NCI-H1436 treated with DMSO at 0.1 percent for 48 hours (cell line): ENCODE results near the gene APLF.
"Not testable (repeated sequence)": the region's sequence is repeated elsewhere in the genome, so short reads cannot be mapped to it uniquely, and the experiment has no call there.

Experiments used
- DNase-seq: peaks from one replicate; lab custom pipeline; 2025; lab: John Stamatoyannopoulos, UW

The APLF gene

DNA sequence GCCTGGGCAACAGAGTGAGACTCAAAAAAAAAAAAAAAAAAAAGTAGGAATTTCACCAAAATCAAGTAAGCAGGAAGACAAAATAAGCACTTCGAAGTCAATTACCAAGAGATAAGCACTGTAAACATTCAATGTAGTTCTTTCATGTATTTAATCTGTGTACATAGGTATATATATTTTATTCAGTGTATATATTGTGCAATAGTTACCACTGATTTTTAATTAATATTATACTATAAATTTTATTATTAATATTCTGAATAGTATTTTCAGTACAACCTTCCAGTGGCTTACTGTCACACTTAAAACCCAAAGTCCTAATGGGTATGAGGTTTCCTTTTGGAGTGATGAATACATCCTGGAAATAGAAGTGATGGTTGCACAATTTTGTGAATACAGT is 9.1 kb downstream of the APLF start:
- DNase-seq, result no peak

DNA sequence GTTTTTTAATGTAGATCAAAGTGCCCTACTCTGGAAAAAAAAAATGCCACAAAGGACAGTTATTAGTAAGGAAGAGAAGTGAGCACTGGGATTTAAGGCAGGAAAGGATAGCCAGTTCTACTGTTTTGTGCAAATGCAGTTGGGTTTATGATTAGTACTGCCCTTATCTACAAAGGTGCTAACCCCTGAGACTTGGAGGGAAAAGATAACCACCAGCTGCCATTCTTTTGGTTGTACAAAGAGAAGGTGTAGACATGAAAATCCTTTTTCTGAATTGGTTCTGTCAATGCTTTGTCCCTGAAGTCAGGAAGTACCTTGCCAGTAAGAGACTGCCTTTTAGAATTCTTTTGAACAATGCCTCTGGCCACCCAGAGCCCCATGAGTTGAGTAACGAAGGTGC is 11.3 kb downstream of the APLF start:
- DNase-seq, result no peak

DNA sequence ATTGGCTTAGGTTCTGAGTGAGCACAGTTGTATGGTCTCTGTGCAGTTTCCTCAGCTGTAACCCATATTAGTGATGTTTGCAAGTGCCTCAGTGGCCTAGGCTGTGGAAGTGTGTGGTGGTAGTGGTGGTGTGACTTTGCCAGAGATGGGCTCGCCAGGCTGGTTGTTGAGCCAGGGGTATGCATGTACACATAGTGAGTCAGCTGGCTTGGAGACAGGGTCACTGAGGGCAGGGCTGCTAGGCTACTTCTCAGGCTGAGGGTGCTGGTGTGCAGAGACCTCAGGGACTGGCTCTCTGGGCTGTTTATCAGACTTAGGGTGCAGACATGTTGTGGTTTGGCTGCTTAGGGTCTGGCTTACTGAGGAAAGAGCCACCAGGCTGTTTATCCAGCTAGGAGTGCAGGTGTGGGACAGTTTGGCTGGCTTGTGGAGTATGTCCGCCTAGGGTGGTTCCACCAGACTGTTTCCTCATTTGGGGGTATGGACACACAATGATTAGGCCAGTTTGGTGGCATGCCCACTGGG is 15.0 kb downstream of the APLF start:
- DNase-seq, result no peak

DNA sequence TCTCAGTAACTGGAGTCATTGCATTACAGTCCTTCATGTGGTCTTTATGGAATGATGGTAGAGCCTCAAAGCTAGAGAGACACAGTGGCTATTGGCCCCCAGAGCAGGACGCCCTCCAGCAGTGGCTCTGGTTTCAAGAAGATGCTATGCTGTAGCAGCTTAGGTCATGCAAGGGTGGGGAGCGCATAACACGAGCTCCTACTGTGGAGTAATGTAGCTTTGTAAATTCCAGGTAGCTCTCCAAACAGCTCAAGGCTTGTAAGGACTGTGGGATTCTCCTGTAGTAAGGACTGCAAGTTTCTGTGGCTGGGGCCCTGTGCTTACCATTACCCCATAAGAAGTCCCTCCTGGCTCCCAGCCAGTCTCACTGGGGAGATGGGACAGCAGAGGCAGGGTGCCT is 15.6 kb downstream of the APLF start:
- DNase-seq, result no peak

DNA sequence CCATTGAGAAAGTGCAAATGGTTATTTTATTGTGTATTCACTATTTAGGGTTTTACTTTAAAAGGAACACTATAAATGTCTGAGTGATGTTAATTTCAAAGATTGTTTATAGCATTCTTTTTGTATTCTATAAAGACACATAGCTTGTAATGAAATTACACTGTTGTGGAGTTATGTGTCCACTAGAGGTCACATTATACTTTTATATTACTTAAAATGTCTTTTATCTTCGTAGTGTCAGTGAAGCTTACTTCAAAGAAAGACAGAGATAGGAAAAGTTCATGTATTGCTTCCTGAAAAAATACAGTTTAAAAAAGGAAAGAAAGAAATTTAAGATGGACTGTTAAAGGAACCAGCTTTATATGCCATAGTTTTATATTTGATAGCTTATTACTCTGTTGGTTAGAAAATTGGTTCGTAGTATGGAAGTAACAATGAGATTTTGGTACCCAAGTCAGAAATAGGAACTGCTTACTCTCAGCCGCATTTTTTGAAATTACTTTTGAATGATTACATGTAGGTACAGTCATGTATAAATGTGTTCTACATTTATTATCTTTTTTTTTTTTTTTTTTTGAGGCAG is 20.5 kb downstream of the APLF start:
- DNase-seq, result no peak

DNA sequence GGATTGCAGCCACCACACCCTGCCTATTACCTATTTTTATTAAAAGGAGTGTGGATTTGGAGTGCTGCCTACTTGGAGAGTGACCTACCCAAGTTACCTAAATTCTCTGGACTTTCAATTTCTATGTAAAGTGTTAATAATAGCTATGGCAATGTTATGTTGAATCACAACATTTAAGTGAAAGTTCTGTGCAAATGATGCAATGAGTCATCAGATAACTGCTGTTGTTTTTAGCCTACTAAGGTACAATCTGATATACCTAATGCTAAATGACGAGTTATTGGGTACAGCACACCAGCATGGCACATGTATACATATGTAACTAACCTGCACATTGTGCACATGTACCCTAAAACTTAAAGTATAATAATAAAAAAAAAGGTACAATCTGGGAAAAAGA is 21.2 kb downstream of the APLF start:
- DNase-seq, result not testable (repeated sequence)

DNA sequence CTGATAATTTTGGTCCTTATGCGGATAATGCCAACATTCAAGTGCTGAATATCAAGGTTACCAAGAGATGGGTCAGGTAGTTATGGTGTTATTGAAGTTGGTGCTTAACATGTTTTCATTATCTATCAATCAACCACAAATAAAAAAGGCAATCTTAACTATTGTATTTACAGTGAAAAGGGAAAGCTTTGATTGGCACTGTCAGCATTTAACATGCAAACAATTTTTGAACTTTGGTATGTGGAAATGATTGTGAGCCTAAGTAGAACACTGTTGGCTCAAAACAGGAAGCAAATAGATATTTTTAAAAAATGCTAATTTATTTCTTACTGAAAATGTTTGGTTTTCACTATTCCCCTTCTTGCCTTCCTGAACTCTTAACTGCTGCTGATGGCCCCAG is 21.9 kb downstream of the APLF start:
- no peak for DNase-seq

DNA sequence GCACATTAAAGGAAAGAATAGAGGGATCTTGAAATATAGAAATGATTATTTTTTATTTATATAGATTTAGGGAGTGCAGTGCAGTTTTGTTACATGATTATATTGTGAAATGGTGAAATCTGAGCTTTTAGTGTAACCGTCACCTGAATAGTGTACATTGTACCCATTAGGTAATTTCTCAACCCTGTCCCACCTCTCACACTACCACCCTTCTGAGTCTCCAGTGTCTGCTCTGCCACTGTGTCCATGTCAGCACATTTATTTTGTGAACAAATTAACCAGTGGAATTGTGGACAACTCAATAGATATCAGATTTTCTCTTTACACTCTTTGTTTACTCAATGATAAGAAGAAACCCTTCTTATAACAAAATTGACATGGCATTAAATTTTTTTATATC is 24.2 kb downstream of the APLF start:
- DNase-seq, result no peak

DNA sequence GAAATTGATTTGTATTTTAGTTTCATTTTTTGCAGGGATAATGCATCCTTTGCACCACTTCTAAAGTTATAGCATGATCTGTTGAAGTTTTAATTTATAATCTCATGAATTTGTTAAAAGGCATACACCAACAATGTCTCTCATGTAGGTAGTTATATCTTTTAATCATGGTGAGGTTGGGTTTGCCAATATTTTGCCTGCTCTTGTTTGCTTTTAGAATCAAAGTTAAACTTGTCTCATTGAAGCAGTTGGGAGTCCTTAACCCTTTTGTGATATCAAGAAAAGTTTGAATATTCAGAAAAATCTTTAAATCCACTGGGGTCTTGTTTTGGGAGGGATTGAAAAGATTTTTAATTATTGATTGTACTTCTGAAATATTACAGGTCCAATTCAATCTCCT is 31.7 kb downstream of the APLF start:
- DNase-seq, result no peak

DNA sequence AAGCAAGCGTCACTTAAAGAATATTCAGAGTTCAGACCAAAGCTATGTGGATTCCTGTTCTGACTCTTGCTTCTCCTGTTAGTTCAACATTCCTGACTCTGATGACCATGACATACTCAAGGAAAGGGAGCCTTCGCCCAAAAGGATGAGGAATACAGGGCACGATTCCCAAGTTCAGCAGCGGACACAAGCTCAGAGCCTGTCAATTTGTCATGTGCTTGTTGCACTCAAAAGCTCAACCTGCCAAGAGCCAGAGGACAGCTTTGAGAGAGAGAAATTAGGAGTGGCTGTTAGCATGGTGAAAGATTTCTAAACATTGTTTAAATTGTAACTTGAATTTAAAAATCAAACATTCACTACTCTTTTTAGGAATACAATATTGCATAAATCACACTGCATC is 33.3 kb downstream of the APLF start:
- no peak for DNase-seq

DNA sequence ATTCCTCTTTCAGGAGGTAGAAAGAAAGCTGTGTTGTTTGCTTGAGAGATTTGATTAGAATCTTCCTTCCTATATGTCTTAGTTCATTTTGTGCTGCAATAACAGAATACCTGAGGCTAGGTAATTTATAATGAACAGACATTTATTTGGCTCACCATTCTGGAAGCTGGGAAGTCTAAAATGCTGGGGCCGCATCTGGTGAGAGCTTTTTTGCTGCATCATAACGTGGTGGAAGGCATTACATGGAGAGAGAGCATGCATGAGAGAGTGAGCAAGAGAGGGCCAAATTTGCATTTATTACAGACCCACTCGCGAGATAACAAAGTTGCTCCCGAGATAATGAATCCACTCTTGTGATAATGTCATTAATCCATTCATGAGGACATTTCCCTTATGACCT is 34.4 kb downstream of the APLF start:
- no peak for DNase-seq

DNA sequence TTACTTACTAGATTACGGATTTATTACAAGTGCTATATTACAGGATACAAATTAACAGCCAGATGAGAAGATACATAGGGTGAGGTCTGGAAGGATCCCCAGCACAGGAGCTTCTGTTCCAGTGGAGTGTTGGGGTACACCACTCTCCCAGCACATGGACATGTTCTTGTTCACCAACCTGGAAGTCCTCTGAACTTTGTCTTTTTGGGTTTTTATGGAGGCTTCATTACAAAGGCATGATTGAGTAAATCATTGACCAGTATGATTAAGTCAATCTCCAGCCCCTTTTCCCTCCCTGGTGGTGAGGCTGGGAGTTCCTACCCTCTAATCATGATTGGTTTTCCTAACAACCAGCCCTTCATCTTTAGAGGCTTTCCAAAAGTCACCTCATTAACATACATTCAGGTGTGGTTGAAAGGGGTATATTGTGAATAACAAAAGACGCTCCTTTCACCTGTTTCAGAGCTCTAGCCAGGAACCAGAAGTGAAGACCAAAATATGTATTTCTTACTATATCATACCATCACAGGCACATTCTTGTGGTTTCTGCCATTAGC is 38.3 kb downstream of the APLF start:
- no peak for DNase-seq

DNA sequence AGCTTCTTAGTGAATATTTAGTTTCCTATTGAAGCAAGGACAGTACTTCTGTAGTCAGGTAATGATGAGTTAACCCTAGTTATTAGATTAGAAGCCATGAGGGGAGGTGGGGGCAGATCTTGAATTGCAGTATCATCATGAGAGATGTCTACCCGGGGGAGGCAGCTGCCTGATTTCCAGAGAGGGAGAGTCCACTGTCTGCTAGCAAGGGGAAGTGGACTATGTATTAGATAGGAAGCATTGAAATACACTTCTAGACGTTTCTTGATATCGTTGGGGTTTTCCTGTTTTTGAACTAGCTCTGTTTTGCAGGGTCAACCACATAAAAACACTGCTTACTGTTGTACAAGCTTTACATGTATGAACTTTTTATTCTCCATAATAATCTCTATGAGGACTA is 38.8 kb downstream of the APLF start:
- no peak for DNase-seq

DNA sequence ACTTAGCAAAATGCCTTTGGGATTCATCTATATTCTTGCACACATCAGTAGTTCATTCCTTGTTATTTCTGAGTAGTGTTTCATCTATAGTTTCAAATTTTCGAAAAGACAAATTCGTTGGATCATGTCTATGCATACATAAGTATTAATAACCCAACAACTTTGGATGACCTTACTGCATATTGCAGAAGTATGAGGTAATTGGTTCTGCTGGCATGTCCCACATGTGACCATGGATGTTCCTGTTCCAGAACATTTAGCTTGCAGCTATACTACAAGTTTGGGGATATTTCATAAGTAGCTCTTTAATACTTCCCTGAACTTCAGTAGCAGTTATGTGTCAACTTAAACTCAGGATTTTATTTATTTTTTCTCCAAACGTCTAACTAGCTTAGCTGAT is 44.9 kb downstream of the APLF start:
- no peak for DNase-seq

DNA sequence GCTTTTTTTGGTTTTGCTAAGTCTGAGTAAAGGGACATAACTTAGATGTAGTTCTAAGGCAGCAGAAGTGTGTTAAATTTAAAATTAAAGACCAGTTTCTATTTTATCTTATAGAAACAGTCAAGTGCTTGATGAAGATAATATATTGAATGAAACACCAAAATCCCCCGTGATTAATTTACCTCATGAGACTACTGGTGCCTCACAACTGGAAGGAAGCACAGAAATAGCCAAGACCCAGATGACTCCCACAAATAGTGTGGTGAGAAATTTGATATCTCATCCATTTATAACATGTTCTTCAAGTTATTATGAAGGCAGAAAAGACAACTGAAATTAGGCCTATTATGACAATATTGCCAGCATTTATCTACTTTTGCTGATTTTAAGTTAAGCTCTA is 45.6 kb downstream of the APLF start:
- DNase-seq, result no peak

DNA sequence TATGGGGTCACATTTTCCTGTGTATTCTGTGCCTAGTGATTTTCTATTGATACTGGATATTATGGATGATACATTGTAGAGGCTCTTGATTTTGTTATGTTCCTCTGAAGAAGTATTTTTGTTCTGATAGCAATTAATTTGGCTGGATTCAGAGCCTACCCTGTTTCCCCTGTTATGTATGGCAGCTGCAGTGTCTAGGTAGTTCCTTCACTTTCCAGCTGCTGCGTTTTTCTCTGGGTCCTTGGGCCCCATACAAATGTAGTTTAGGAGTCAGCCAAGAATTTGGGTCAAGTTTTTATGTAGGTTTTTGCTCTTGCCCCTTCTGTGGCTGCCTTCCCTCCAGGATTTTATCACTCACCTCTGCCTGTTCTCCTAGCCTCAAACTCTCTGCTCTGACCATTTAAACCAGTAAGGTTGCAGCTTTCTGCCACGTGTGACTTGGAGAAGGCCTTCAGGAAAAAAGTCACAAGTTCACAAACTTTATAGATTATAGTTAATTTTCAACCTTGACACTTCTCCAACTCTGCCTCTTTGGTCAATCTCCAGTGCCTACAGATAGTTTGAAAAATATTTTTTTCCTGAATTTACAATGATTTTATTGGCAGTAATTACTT is 47.0 kb downstream of the APLF start:
- DNase-seq, result no peak

DNA sequence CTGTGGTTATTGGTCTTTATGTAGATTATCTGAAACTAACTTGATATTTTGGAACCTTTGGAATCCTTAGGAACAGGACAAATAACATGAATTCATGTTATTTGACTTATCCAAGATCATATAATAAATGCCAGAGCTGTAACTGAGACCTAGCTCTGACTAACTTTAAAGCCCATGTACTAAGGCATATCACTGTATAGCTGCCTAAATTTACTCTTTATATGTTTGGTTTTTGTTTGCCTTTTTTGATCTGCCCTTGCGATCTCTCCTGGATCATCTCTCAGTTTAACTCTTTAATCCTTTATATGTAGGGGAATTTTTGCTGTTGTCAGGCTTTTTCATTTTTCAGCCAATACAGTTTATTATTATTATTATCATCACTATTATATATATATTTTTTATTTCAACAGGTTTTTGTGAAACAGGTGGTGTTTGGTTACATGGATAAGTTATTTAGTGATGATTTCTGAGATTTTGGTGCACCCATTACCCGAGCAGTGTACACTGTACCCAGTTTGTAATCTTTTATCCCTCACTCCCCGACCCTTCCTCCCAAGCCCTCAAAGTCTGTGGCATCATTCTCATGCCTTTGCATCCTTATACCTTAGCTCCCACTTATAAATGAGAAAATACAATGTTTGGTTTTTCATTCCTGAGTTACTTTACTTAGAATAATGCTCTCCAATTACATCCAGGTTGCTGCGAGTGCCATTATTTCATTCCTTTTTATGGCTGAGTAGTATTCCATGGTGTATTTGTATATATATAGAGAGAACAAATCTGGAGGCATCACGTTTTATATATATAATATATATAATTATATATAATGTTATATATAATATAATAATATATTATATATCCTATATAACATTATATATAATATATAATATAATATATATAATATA is 48.9 kb downstream of the APLF start:
- DNase-seq, result no peak

DNA sequence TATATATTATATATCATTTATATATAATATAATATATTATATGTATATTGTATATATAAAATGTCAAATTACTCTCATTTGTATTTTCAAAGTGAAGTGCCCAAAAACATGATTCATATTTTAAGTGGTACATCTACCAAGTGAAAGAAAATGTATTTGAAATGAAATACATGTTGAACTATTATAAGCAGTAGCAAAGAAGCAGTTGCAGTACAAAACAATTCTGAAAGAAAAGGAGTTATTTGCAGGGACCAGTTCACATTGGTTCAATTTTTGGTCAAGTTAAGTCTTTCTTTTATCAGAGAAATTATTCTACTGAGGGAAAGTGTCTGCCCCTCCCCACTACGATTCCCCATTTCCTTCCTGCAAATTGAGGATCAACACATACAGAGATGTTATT is 51.9 kb downstream of the APLF start:
- DNase-seq, result no peak

DNA sequence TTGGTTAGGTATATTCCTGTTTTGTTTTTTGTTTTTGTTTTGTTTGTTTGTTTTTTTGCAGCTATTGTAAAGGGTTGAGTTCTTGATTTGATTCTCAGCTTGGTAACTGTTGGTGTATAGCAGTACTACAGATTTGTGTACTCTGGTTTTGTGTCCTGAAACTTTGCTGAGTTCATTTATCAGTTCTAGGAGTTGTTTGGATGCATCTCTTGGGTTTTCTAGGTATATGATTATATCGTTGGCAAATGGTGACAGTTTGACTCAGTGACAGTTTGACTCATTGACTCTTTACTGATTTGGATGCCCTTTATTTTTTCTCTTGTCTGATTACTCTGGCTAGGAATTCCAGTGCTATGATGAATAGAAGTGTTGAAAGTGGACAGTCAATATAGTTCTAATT is 53.7 kb downstream of the APLF start:
- DNase-seq, result no peak

DNA sequence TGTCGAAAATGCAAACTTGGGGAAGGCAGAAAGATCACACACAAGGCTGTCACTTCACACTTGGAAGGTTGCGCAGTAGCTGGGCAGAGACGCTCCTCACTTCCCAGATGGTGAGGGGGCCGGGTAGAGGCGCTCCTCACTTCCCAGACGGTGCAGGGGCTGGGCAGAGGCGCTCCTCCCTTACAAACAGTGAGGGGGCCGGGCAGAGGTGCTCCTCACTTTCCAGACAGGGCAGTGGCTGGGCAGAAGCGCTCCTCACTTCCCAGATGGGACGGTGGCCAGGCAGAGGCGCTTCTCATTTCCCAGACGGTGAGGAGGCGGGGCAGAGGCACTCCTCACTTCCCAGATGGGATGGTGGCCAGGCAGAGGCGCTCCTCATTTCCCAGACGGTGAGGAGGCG is 59.6 kb downstream of the APLF start:
- not testable (repeated sequence) for DNase-seq

DNA sequence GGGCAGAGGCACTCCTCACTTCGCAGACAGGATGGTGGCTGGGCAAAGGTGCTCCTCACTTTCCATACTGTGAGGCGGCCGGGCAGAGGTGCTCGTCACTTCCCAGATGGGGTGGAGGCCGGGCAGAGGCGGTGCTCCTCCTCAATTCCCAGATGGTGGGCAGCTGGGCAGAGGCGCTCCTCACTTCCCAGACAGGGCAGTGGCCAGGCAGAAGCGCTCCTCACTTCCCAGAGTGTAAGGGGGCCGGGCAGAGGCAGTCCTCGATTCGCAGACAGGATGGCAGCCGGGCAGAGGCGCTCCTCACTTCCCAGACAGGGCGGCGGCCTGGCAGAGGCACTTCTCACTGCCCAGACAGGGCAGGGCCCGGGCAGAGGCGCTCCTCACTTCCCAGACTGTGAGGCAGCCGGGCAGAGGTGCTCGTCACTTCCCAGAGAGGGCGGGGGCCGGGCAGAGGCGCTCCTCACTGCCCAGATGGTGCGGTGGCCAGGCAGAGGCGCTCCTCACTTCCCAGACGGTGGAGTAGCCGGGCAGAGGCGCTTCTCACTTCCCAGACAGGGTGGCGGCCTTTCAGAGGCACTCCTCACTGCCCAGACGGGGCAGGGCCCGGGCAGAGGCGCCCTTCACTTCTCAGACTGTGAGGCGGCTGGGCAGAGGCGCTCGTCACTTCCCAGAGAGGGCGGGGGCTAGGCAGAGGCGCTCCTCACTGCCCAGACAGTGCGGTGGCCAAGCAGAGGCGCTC is 60.1 kb downstream of the APLF start:
- DNase-seq, result not testable (repeated sequence)

DNA sequence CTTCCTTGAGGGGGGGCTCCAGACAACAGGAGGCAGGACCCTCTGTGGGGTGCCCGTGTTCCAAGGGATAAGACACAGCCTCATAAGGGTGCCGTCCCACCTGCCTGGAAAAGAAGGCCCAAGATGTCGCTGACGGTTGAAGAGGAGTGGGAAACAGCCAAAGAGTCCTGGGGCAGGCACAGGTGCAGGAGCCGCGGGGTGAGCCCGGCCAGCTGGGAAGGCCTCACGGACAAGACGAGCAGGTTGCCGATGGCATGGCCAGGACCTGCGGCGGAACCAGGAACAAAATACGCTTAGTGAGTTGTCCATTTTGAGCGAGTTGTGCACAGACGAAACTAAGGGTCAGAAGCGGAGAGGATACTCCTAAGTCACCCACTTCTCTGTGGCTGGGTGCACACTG is 61.8 kb downstream of the APLF start:
- DNase-seq, result not testable (repeated sequence)
